GM10248 (cell line): ENCODE measurements around the gene CACNA1E.

ENCODE experiments used
- CTCF ChIA-PET: fragments of 300-600 bp; sonication (Branson Sonifier 250); formaldehyde crosslinking; extraction: SDS; loops from one replicate; lab custom pipeline; 2021; ENCODE audit warnings: antibody characterized with exemption; lab: Yijun Ruan, JAX
- POLR2A ChIA-PET: fragments of 350-650 bp; sonication (Branson Sonifier 250); formaldehyde crosslinking; extraction: SDS; loops from one replicate; lab custom pipeline; 2020; ENCODE audit warnings: antibody characterized with exemption; lab: Yijun Ruan, JAX
- DNase-seq: peaks from one replicate; pipeline ENCODE4 v3.0.0; 2012; ENCODE audit errors: extremely low spot score
- CTCF ChIP-seq: IDR thresholded peaks from 2 replicates; pipeline ENCODE4 v1.5.1; 2012; ENCODE audit warnings: mild to moderate bottlenecking, low read depth; ENCODE audit errors: extremely low read depth, missing control alignments, control extremely low read depth

CACNA1E gene

GRCh38 chr1:181479137-181479745 lies 4.1 kb upstream of the CACNA1E start:
- CTCF ChIA-PET, result interaction anchor here (0.6 to 19.1 kb wide), 54 partner anchors 12 to 964 kb away, joined by 3 to 213 read pairs (median 4); no protein-coding TSS in a partner anchor
- DNase-seq, result peak; percentile 78
- peak; percentile 95 for TF ChIP-seq CTCF
- POLR2A ChIA-PET, result interaction anchor here (1.0 kb wide), 1 partner anchor 458 kb away, joined by 3 read pairs; no protein-coding TSS in a partner anchor

GRCh38 chr1:181482001-181482430 lies 1.3 kb upstream of the CACNA1E start:
- ChIA-PET CTCF (interaction anchor here (1.0 to 19.1 kb wide), 11 partner anchors 9 to 599 kb away, joined by 3 to 213 read pairs (median 5); no protein-coding TSS in a partner anchor), POLR2A (no interaction called here)
- no peak for DNase-seq
- TF ChIP-seq CTCF, result no peak

- ChIA-PET POLR2A (no interaction called here), CTCF (interaction anchor here (1.0 to 19.1 kb wide), 14 partner anchors 10 to 598 kb away, joined by 3 to 213 read pairs (median 3); no protein-coding TSS in a partner anchor)
- TF ChIP-seq CTCF, result no peak
- peak; percentile 80 for DNase-seq
Measured at GRCh38 chr1:181482521-181483284, 614 bp upstream of the CACNA1E start.

- TF ChIP-seq CTCF, result no peak
- ChIA-PET CTCF (interaction anchor here (0.8 to 19.1 kb wide), 16 partner anchors 7 to 596 kb away, joined by 3 to 213 read pairs (median 8); no protein-coding TSS in a partner anchor), POLR2A (no interaction called here)
- DNase-seq, result no peak
Measured at GRCh38 chr1:181484821-181485220, 1.5 kb downstream of the CACNA1E start.

- CTCF ChIA-PET, result interaction anchor here (0.9 to 19.1 kb wide), 15 partner anchors 8 to 595 kb away, joined by 3 to 213 read pairs (median 8); no protein-coding TSS in a partner anchor
- TF ChIP-seq CTCF, result no peak
- DNase-seq, result peak; percentile 79
- POLR2A ChIA-PET, result no interaction called here
Measured at GRCh38 chr1:181485287-181486097, 2.2 kb downstream of the CACNA1E start.

GRCh38 chr1:181486098-181486420 lies 2.7 kb downstream of the CACNA1E start:
- no peak for TF ChIP-seq CTCF

More at GRCh38 chr1:181486098-181486420, 2.7 kb downstream of the CACNA1E start:
- ChIA-PET POLR2A (no interaction called here), CTCF (interaction anchor here (1.5 to 19.1 kb wide), 6 partner anchors 8 to 595 kb away, joined by 5 to 213 read pairs (median 8); no protein-coding TSS in a partner anchor)
- DNase-seq, result no peak
